RWPE2 (cell line): ENCODE results near the gene PGRMC2.

Experiments
- ATAC-seq: fragments of 200-7000 bp; cut with Tn5 transposase; 3 replicates; pipeline ENCODE4 v1.9.1; 2021; ENCODE audit warnings: low read depth
- DNase-seq: peaks from one replicate; pipeline ENCODE4 v3.0.0-alpha.2; 2020; ENCODE audit warnings: low spot score
- H3K27ac ChIP-seq: fragments of 450-650 bp; 2 replicates; pipeline ENCODE4 v1.5.1; 2017; ENCODE audit warnings: mild to moderate bottlenecking; ENCODE audit not compliant: poor library complexity, severe bottlenecking
- H3K27me3 ChIP-seq: fragments of 250-450 bp; sonication (Bioruptor Pico); 2 replicates; pipeline ENCODE4 v1.5.1; 2021; ENCODE audit warnings: mild to moderate bottlenecking, moderate library complexity; ENCODE audit not compliant: insufficient read depth, poor library complexity, severe bottlenecking
- H3K36me3 ChIP-seq: fragments of 250-450 bp; sonication (Bioruptor Pico); 2 replicates; pipeline ENCODE4 v1.5.1; 2020; ENCODE audit warnings: low read depth, mild to moderate bottlenecking, moderate library complexity
- H3K4me1 ChIP-seq: fragments of 250-450 bp; sonication (Bioruptor Pico); 2 replicates; pipeline ENCODE4 v1.5.1; 2021; ENCODE audit warnings: mild to moderate bottlenecking, moderate library complexity; ENCODE audit not compliant: insufficient read depth, poor library complexity, severe bottlenecking
- H3K4me3 ChIP-seq: fragments of 250-450 bp; sonication (Bioruptor Pico); 2 replicates; pipeline ENCODE4 v1.5.1; 2021; ENCODE audit warnings: mild to moderate bottlenecking, moderate library complexity; ENCODE audit not compliant: severe bottlenecking
- H3K9me3 ChIP-seq: fragments of 250-450 bp; sonication (Bioruptor Pico); 2 replicates; pipeline ENCODE4 v1.5.1; 2021; ENCODE audit warnings: mild to moderate bottlenecking, moderate library complexity; ENCODE audit not compliant: severe bottlenecking
- CTCF ChIP-seq: fragments of 450-650 bp; IDR thresholded peaks from one replicate; pipeline ENCODE4 v1.5.1; 2017; ENCODE audit warnings: mild to moderate bottlenecking, moderate library complexity; ENCODE audit not compliant: poor library complexity, severe bottlenecking

The PGRMC2 gene

GRCh38 chr4:128292349-128292748, 4.7 kb upstream of the PGRMC2 start:
- DNase-seq (no peak), ATAC-seq (no peak)
- no peaks in the 10 kb centered on the region for H3K4me1 ChIP-seq
- H3K36me3 ChIP-seq: no peaks in the 10 kb centered on the region
- H3K27ac ChIP-seq: no peak overlapping the region
- no peak overlapping the region for H3K4me3 ChIP-seq
- TF ChIP-seq CTCF: no peak
- H3K9me3 ChIP-seq: no peaks in the 10 kb centered on the region
- H3K27me3 ChIP-seq: no peaks in the 10 kb centered on the region

GRCh38 chr4:128291096-128291495, 3.5 kb upstream of the PGRMC2 start:
- Histone ChIP-seq H3K36me3 (peaks cover 6% of the 10 kb centered on the region; the same call in 1 of the 2 replicates), H3K27ac (no peak overlapping the region), H3K4me3 (no peak overlapping the region), H3K27me3 (no peaks in the 10 kb centered on the region), H3K9me3 (no peaks in the 10 kb centered on the region), H3K4me1 (no peaks in the 10 kb centered on the region)
- TF ChIP-seq CTCF: no peak
- ATAC-seq (no peak), DNase-seq (no peak)

GRCh38 chr4:128290526-128290925, 2.9 kb upstream of the PGRMC2 start:
- TF ChIP-seq CTCF: no peak
- Histone ChIP-seq H3K9me3 (no peaks in the 10 kb centered on the region), H3K4me3 (no peak overlapping the region), H3K4me1 (peaks cover 3% of the 10 kb centered on the region), H3K36me3 (peaks cover 9% of the 10 kb centered on the region; the same call in 1 of the 2 replicates), H3K27me3 (no peaks in the 10 kb centered on the region), H3K27ac (no peak overlapping the region)
- no peak for DNase-seq
- no peak for ATAC-seq

- Histone ChIP-seq H3K27ac (no peak overlapping the region), H3K27me3 (no peaks in the 10 kb centered on the region), H3K9me3 (no peaks in the 10 kb centered on the region), H3K4me3 (no peak overlapping the region), H3K4me1 (peaks cover 11% of the 10 kb centered on the region), H3K36me3 (peaks cover 14% of the 10 kb centered on the region; the same call in 1 of the 2 replicates)
- no peak for TF ChIP-seq CTCF
- no peak for DNase-seq
- ATAC-seq: no peak
These were observed 2.0 kb upstream of the PGRMC2 start for GRCh38 chr4:128289523-128290158.

GRCh38 chr4:128288689-128289106, 1.1 kb upstream of the PGRMC2 start:
- H3K27ac ChIP-seq: peak overlapping the region; percentile 75
- no peaks in the 10 kb centered on the region for H3K27me3 ChIP-seq
- H3K36me3 ChIP-seq: peaks cover 21% of the 10 kb centered on the region; the same call in 1 of the 2 replicates
- no peaks in the 10 kb centered on the region for H3K9me3 ChIP-seq
- peak overlapping the region; percentile 48 for H3K4me3 ChIP-seq
- TF ChIP-seq CTCF: no peak
- ATAC-seq (no peak), DNase-seq (no peak)
- H3K4me1 ChIP-seq: peaks cover 16% of the 10 kb centered on the region
